ENCODE results near the gene ABCB10.
"Not testable (repeated sequence)": the region's sequence is repeated elsewhere in the genome, so short reads cannot be mapped to it uniquely, and the experiment has no call there.

ABCB10 gene

GRCh38 chr1:229570891-229571516, 12.5 kb upstream of the ABCB10 start:
- Histone ChIP-seq H3K4me3 (ENCODE audit: insufficient read length, low read depth) (no peak overlapping the region), H3K9ac (ENCODE audit: insufficient read length, low read depth) (no peak overlapping the region), H3K9me3 (ENCODE audit: insufficient read depth, low read length) (no peaks in the 10 kb centered on the region), H3K27me3 (ENCODE audit: insufficient read depth, insufficient read length) (no peaks in the 10 kb centered on the region), H3K36me3 (ENCODE audit: insufficient read depth, insufficient read length, low read length) (no peaks in the 10 kb centered on the region), H3K4me1 (ENCODE audit: insufficient read depth, insufficient read length) (no peaks in the 10 kb centered on the region)
- no peak for TF ChIP-seq ZNF274 (IDR thresholded peaks at IDR 0.05; ENCODE audit: low read depth, low read length)
- no peak for TF ChIP-seq YY1 (IDR thresholded peaks at IDR 0.05; ENCODE audit: insufficient read depth, insufficient read length)
- no peak for TF ChIP-seq SUZ12 (IDR thresholded peaks at IDR 0.05; ENCODE audit: extremely low read depth, insufficient read depth, insufficient read length)
- DNase-seq (ENCODE audit: low read depth, low spot score): no peak

- no peaks in the 10 kb centered on the region for H3K4me1 ChIP-seq (ENCODE audit: insufficient read depth, insufficient read length)
- H3K36me3 ChIP-seq (ENCODE audit: insufficient read depth, insufficient read length, low read length): no peaks in the 10 kb centered on the region
- no peak for TF ChIP-seq SUZ12 (IDR thresholded peaks at IDR 0.05; ENCODE audit: extremely low read depth, insufficient read depth, insufficient read length)
- no peak for TF ChIP-seq YY1 (IDR thresholded peaks at IDR 0.05; ENCODE audit: insufficient read depth, insufficient read length)
- no peak for TF ChIP-seq ZNF274 (IDR thresholded peaks at IDR 0.05; ENCODE audit: low read depth, low read length)
- no peaks in the 10 kb centered on the region for H3K9me3 ChIP-seq (ENCODE audit: insufficient read depth, low read length)
- no peak overlapping the region for H3K9ac ChIP-seq (ENCODE audit: insufficient read length, low read depth)
- DNase-seq (ENCODE audit: low read depth, low spot score): no peak
- no peak overlapping the region for H3K4me3 ChIP-seq (ENCODE audit: insufficient read length, low read depth)
- H3K27me3 ChIP-seq (ENCODE audit: insufficient read depth, insufficient read length): no peaks in the 10 kb centered on the region
Measured at GRCh38 chr1:229570305-229570704, 11.8 kb upstream of the ABCB10 start.

- no peak overlapping the region for H3K4me3 ChIP-seq (ENCODE audit: insufficient read length, low read depth)
- no peak for DNase-seq (ENCODE audit: low read depth, low spot score)
- no peaks in the 10 kb centered on the region for H3K27me3 ChIP-seq (ENCODE audit: insufficient read depth, insufficient read length)
- no peaks in the 10 kb centered on the region for H3K9me3 ChIP-seq (ENCODE audit: insufficient read depth, low read length)
- H3K4me1 ChIP-seq (ENCODE audit: insufficient read depth, insufficient read length): no peaks in the 10 kb centered on the region
- H3K9ac ChIP-seq (ENCODE audit: insufficient read length, low read depth): no peak overlapping the region
- TF ChIP-seq YY1 (IDR thresholded peaks at IDR 0.05; ENCODE audit: insufficient read depth, insufficient read length) (no peak), ZNF274 (IDR thresholded peaks at IDR 0.05; ENCODE audit: low read depth, low read length) (no peak), SUZ12 (IDR thresholded peaks at IDR 0.05; ENCODE audit: extremely low read depth, insufficient read depth, insufficient read length) (no peak)
- no peaks in the 10 kb centered on the region for H3K36me3 ChIP-seq (ENCODE audit: insufficient read depth, insufficient read length, low read length)
Measured at GRCh38 chr1:229567109-229567868, 8.8 kb upstream of the ABCB10 start.

- TF ChIP-seq SUZ12 (IDR thresholded peaks at IDR 0.05; ENCODE audit: extremely low read depth, insufficient read depth, insufficient read length): no peak
- TF ChIP-seq YY1 (IDR thresholded peaks at IDR 0.05; ENCODE audit: insufficient read depth, insufficient read length): no peak
- TF ChIP-seq ZNF274 (IDR thresholded peaks at IDR 0.05; ENCODE audit: low read depth, low read length): no peak
- no peak for DNase-seq (ENCODE audit: low read depth, low spot score)
Measured at GRCh38 chr1:229563701-229564100, 5.2 kb upstream of the ABCB10 start.

GRCh38 chr1:229563241-229563640, 4.7 kb upstream of the ABCB10 start:
- no peaks in the 10 kb centered on the region for H3K27me3 ChIP-seq (ENCODE audit: insufficient read depth, insufficient read length)
- no peaks in the 10 kb centered on the region for H3K36me3 ChIP-seq (ENCODE audit: insufficient read depth, insufficient read length, low read length)
- H3K4me3 ChIP-seq (ENCODE audit: insufficient read length, low read depth): no peak overlapping the region
- DNase-seq (ENCODE audit: low read depth, low spot score): no peak
- no peaks in the 10 kb centered on the region for H3K9me3 ChIP-seq (ENCODE audit: insufficient read depth, low read length)
- H3K4me1 ChIP-seq (ENCODE audit: insufficient read depth, insufficient read length): no peaks in the 10 kb centered on the region
- no peak for TF ChIP-seq SUZ12 (IDR thresholded peaks at IDR 0.05; ENCODE audit: extremely low read depth, insufficient read depth, insufficient read length)
- no peak overlapping the region for H3K9ac ChIP-seq (ENCODE audit: insufficient read length, low read depth)

More at GRCh38 chr1:229563701-229564100, 5.2 kb upstream of the ABCB10 start:
- H3K9ac ChIP-seq (ENCODE audit: insufficient read length, low read depth): no peak overlapping the region
- no peak overlapping the region for H3K4me3 ChIP-seq (ENCODE audit: insufficient read length, low read depth)
- H3K9me3 ChIP-seq (ENCODE audit: insufficient read depth, low read length): no peaks in the 10 kb centered on the region
- H3K36me3 ChIP-seq (ENCODE audit: insufficient read depth, insufficient read length, low read length): no peaks in the 10 kb centered on the region
- no peaks in the 10 kb centered on the region for H3K27me3 ChIP-seq (ENCODE audit: insufficient read depth, insufficient read length)
- no peaks in the 10 kb centered on the region for H3K4me1 ChIP-seq (ENCODE audit: insufficient read depth, insufficient read length)

GRCh38 chr1:229562686-229563085, 4.2 kb upstream of the ABCB10 start:
- Histone ChIP-seq H3K27me3 (ENCODE audit: insufficient read depth, insufficient read length) (no peaks in the 10 kb centered on the region), H3K9ac (ENCODE audit: insufficient read length, low read depth) (no peak overlapping the region), H3K36me3 (ENCODE audit: insufficient read depth, insufficient read length, low read length) (no peaks in the 10 kb centered on the region), H3K4me3 (ENCODE audit: insufficient read length, low read depth) (no peak overlapping the region), H3K4me1 (ENCODE audit: insufficient read depth, insufficient read length) (no peaks in the 10 kb centered on the region), H3K9me3 (ENCODE audit: insufficient read depth, low read length) (no peaks in the 10 kb centered on the region)
- no peak for DNase-seq (ENCODE audit: low read depth, low spot score)
- TF ChIP-seq ZNF274 (IDR thresholded peaks at IDR 0.05; ENCODE audit: low read depth, low read length) (no peak), SUZ12 (IDR thresholded peaks at IDR 0.05; ENCODE audit: extremely low read depth, insufficient read depth, insufficient read length) (no peak), YY1 (IDR thresholded peaks at IDR 0.05; ENCODE audit: insufficient read depth, insufficient read length) (no peak)

- Histone ChIP-seq H3K4me3 (ENCODE audit: insufficient read length, low read depth) (no peak overlapping the region), H3K9me3 (ENCODE audit: insufficient read depth, low read length) (no peaks in the 10 kb centered on the region), H3K27me3 (ENCODE audit: insufficient read depth, insufficient read length) (no peaks in the 10 kb centered on the region), H3K36me3 (ENCODE audit: insufficient read depth, insufficient read length, low read length) (peaks cover 5% of the 10 kb centered on the region), H3K9ac (ENCODE audit: insufficient read length, low read depth) (no peak overlapping the region), H3K4me1 (ENCODE audit: insufficient read depth, insufficient read length) (peaks cover 2% of the 10 kb centered on the region)
- no peak for TF ChIP-seq YY1 (IDR thresholded peaks at IDR 0.05; ENCODE audit: insufficient read depth, insufficient read length)
- TF ChIP-seq ZNF274 (IDR thresholded peaks at IDR 0.05; ENCODE audit: low read depth, low read length): no peak
- TF ChIP-seq SUZ12 (IDR thresholded peaks at IDR 0.05; ENCODE audit: extremely low read depth, insufficient read depth, insufficient read length): no peak
- DNase-seq (ENCODE audit: low read depth, low spot score): no peak
Measured at GRCh38 chr1:229561141-229561540, 2.6 kb upstream of the ABCB10 start.

- H3K9me3 ChIP-seq (ENCODE audit: insufficient read depth, low read length); H3K27me3 ChIP-seq (ENCODE audit: insufficient read depth, insufficient read length); DNase-seq (ENCODE audit: low read depth, low spot score); H3K4me1 ChIP-seq (ENCODE audit: insufficient read depth, insufficient read length); H3K36me3 ChIP-seq (ENCODE audit: insufficient read depth, insufficient read length, low read length); H3K4me3 ChIP-seq (ENCODE audit: insufficient read length, low read depth); H3K9ac ChIP-seq (ENCODE audit: insufficient read length, low read depth): not testable (repeated sequence)
Measured at GRCh38 chr1:229560124-229560523, 1.6 kb upstream of the ABCB10 start.

- not testable (repeated sequence) for H3K36me3 ChIP-seq (ENCODE audit: insufficient read depth, insufficient read length, low read length); DNase-seq (ENCODE audit: low read depth, low spot score); H3K9me3 ChIP-seq (ENCODE audit: insufficient read depth, low read length); H3K4me1 ChIP-seq (ENCODE audit: insufficient read depth, insufficient read length); H3K27me3 ChIP-seq (ENCODE audit: insufficient read depth, insufficient read length)
- H3K9ac ChIP-seq (ENCODE audit: insufficient read length, low read depth): peak overlapping the region; percentile 72
- peak overlapping the region; percentile 74 for H3K4me3 ChIP-seq (ENCODE audit: insufficient read length, low read depth)
Measured at GRCh38 chr1:229559336-229559801, 862 bp upstream of the ABCB10 start.
